ENCODE measurements around the gene KBTBD12. TPM values are rescaled to one million over a fixed set of nuclear protein-coding genes. Genes with fewer than 3 reads are reported as not detected.

Gene KBTBD12
- total and polyA plus RNA-seq, 9 donors = 7.9 to 18.2 (median 13.9) TPM

DNA sequence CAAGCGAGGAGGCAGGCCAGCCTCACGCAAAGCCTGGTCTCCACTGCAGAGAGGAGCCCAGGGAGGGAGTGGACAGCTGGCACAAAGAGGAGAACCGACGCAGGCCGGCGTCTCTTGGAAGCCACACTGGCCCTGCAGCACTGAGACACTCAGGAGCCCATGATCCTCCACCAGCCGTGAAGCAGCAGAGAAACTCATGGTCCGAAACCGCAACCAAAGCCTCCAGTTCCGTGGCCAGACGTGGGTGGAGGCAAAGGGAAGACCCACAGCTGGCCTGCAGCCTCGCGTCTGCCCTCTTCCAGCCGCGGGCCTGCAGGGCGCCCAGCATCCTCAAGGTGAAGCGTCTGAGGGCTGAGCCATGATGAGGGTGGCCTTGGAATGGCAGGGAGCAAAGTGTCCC lies 75.0 kb downstream of the KBTBD12 start:
- Histone ChIP-seq H3K36me3 (ENCODE audit: control insufficient read depth, insufficient read depth, low read length) (no peaks in the 10 kb centered on the region), H3K27ac (ENCODE audit: low read length) (no peak overlapping the region), H3K9me3 (replicated peaks; ENCODE audit: control insufficient read depth, low read depth, low read length) (no peaks in the 10 kb centered on the region), H3K4me1 (ENCODE audit: control insufficient read depth, insufficient read depth, low read length) (peaks cover 13% of the 10 kb centered on the region), H3K4me3 (ENCODE audit: low read length) (no peak overlapping the region), H3K27me3 (ENCODE audit: control insufficient read depth, insufficient read depth, low read length) (no peaks in the 10 kb centered on the region)
- 88% methylated on average over 17 of the region's 17 CpGs for WGBS (ENCODE audit: insufficient coverage)
- no peak for DNase-seq

DNA sequence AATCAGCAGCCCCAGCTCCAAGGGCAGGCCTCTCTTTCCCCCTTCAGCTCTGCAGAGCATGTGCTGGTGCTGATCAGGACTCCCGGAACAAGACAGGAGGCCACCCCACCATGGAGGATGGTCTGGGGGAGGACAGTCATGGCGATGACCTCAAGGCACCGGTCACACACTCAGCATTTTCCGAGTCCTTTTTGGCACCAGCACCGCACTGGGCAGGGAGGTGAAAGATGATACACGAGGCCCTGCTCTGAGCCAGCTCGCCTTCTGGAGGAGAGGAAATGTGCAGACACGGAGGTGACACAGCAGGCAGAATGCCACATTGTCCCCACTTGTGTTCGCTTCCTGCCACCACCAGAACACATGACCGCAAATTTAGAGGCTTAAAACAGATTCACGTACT lies 75.4 kb downstream of the KBTBD12 start:
- Histone ChIP-seq H3K9me3 (replicated peaks; ENCODE audit: control insufficient read depth, low read depth, low read length) (no peaks in the 10 kb centered on the region), H3K4me1 (ENCODE audit: control insufficient read depth, insufficient read depth, low read length) (peaks cover 13% of the 10 kb centered on the region), H3K27me3 (ENCODE audit: control insufficient read depth, insufficient read depth, low read length) (no peaks in the 10 kb centered on the region), H3K4me3 (ENCODE audit: low read length) (no peak overlapping the region), H3K36me3 (ENCODE audit: control insufficient read depth, insufficient read depth, low read length) (no peaks in the 10 kb centered on the region), H3K27ac (ENCODE audit: low read length) (no peak overlapping the region)
- DNase-seq = no peak
- WGBS (ENCODE audit: insufficient coverage) = 62% methylated on average over 8 of the region's 11 CpGs

DNA sequence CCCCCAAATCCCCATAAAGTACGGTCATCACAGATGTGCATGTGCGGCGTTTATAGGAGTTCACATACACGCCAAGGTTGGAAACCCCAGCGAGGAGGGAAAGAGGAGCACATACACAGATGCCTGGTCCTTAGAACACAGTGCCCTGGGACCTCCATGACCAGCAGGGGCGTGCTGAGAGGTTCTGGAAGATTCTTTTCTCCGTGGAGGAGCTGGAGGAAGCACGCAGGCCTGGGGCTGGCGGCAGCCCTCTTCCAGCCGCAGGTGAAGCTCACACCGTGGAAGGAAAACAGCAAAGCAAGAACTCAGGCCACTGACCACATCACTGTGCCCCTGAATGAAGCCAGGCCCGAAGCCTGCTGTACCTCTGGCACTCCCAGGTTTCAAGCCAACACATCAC lies 76.2 kb downstream of the KBTBD12 start:
- Histone ChIP-seq H3K27ac (ENCODE audit: low read length) (no peak overlapping the region), H3K4me3 (ENCODE audit: low read length) (no peak overlapping the region), H3K36me3 (ENCODE audit: control insufficient read depth, insufficient read depth, low read length) (no peaks in the 10 kb centered on the region), H3K4me1 (ENCODE audit: control insufficient read depth, insufficient read depth, low read length) (peaks cover 13% of the 10 kb centered on the region), H3K27me3 (ENCODE audit: control insufficient read depth, insufficient read depth, low read length) (no peaks in the 10 kb centered on the region), H3K9me3 (replicated peaks; ENCODE audit: control insufficient read depth, low read depth, low read length) (no peaks in the 10 kb centered on the region)
- WGBS (ENCODE audit: insufficient coverage) = 80% methylated on average over 7 of the region's 12 CpGs
- DNase-seq = no peak

DNA sequence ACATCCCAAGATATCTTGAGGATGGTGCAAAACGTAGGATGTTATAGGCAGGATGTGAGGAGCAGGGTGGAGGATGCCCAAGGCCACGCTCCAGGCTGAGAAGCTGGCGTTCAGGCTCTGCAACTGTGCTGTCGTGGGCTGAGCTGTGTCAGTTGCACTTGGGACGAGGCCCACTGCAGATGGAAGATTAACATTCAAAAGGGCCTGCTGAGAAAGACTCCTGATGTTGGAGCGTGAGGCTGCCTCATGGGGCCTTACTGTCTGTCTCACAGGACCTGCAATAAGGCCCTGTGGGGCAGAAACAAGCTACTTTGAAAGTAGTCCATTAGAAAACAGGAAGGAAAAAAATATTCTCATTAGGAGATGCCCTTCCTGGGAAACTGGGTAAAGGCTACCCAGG lies 76.6 kb downstream of the KBTBD12 start:
- 73% methylated on average over 6 of the region's 6 CpGs for WGBS (ENCODE audit: insufficient coverage)
- Histone ChIP-seq H3K27ac (ENCODE audit: low read length) (no peak overlapping the region), H3K27me3 (ENCODE audit: control insufficient read depth, insufficient read depth, low read length) (no peaks in the 10 kb centered on the region), H3K36me3 (ENCODE audit: control insufficient read depth, insufficient read depth, low read length) (no peaks in the 10 kb centered on the region), H3K9me3 (replicated peaks; ENCODE audit: control insufficient read depth, low read depth, low read length) (no peaks in the 10 kb centered on the region), H3K4me1 (ENCODE audit: control insufficient read depth, insufficient read depth, low read length) (peaks cover 12% of the 10 kb centered on the region), H3K4me3 (ENCODE audit: low read length) (no peak overlapping the region)
- no peak for DNase-seq

DNA sequence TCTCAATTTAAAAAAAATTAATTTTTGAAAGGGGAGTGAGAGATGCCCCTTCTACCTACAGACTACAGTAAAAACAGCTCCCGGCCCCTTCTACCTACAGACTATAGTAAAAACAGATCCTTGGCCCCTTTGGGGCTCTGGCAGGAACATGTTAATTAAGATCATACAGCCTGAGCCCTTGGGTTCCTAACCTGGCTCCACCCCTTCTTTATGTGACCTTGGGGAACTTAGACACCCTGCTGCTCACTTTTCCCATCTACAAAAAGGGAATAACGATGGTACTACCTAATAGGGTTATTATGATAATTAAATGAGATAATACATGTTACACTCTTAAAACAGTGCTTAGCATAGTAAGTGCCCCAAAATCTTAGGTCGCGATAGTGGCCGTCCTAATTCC lies 77.1 kb downstream of the KBTBD12 start:
- Histone ChIP-seq H3K4me3 (ENCODE audit: low read length) (no peak overlapping the region), H3K27me3 (ENCODE audit: control insufficient read depth, insufficient read depth, low read length) (no peaks in the 10 kb centered on the region), H3K4me1 (ENCODE audit: control insufficient read depth, insufficient read depth, low read length) (peaks cover 9% of the 10 kb centered on the region), H3K9me3 (replicated peaks; ENCODE audit: control insufficient read depth, low read depth, low read length) (no peaks in the 10 kb centered on the region), H3K36me3 (ENCODE audit: control insufficient read depth, insufficient read depth, low read length) (no peaks in the 10 kb centered on the region), H3K27ac (ENCODE audit: low read length) (no peak overlapping the region)
- no peak for DNase-seq
- no CpG with 5 or more reads among the region's 5 CpGs for WGBS (ENCODE audit: insufficient coverage)

DNA sequence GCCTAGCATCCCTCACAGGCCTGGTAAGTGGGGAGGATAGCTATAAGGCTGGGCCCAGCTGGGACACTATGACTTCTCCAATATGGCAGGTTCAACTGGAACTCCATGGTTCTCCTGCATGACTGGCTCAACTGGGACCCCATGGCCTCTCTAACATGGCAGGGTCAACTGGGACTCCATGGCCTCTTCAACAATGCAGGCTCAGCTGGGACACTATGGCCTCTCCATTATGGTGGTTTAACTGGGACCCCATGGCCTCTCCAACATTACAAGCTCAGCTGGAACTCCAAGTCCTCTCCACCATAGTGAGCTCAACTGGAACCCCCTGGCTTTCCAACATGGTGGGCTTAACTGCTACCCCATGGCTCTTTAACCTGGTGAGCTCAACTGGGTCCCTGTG lies 79.0 kb downstream of the KBTBD12 start:
- Histone ChIP-seq H3K9me3 (replicated peaks; ENCODE audit: control insufficient read depth, low read depth, low read length) (no peaks in the 10 kb centered on the region), H3K4me1 (ENCODE audit: control insufficient read depth, insufficient read depth, low read length) (peaks cover 22% of the 10 kb centered on the region), H3K27ac (ENCODE audit: low read length) (no peak overlapping the region), H3K36me3 (ENCODE audit: control insufficient read depth, insufficient read depth, low read length) (no peaks in the 10 kb centered on the region), H3K4me3 (ENCODE audit: low read length) (no peak overlapping the region), H3K27me3 (ENCODE audit: control insufficient read depth, insufficient read depth, low read length) (no peaks in the 10 kb centered on the region)
- no peak for DNase-seq

DNA sequence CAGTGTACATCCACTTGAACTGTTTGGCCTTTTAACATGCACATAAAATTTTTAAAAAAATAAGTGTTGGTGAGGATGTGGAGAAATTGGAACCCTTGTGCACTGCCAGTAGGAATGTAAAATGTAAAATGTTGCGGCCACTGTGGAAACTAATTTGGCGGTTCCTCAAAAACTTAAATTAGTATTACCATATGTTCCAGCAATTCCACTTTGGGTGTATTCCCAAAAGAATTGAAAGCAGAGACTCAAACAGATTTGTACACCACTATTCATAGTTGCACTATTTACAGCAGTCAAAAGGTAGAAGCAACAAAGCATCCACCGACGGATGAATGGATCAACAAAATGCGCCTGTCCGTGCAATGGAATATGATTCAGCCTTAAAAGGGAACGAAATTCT lies 82.0 kb downstream of the KBTBD12 start:
- 73% methylated on average over 2 of the region's 7 CpGs for WGBS (ENCODE audit: insufficient coverage)
- H3K4me1 ChIP-seq (ENCODE audit: control insufficient read depth, insufficient read depth, low read length) = peaks cover 13% of the 10 kb centered on the region
- no peaks in the 10 kb centered on the region for H3K36me3 ChIP-seq (ENCODE audit: control insufficient read depth, insufficient read depth, low read length)
- no peak overlapping the region for H3K27ac ChIP-seq (ENCODE audit: low read length)
- no peak overlapping the region for H3K4me3 ChIP-seq (ENCODE audit: low read length)
- no peaks in the 10 kb centered on the region for H3K9me3 ChIP-seq (replicated peaks; ENCODE audit: control insufficient read depth, low read depth, low read length)
- no peaks in the 10 kb centered on the region for H3K27me3 ChIP-seq (ENCODE audit: control insufficient read depth, insufficient read depth, low read length)
- DNase-seq = no peak

DNA sequence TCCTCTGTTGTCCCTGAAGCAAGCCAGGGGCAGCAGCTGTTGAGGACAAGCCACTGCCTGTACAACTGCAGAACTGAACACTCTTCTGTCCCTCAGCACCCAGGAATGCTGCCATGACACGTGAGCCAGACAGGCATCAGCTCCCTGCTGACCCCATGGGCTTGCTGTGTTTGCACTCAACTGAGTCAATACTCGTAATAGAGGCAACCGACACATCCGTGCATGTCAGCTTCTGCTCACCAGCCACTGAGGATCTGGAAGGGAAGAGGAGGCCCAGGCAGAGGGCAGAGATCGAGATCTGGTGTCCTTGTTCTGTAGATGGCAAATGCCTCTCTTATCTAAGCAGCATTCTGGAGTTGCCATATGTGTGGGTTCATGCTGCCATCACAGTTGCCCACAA lies 82.9 kb downstream of the KBTBD12 start:
- WGBS (ENCODE audit: insufficient coverage) = 71% methylated on average over 5 of the region's 5 CpGs
- DNase-seq = peak; percentile 47
- H3K9me3 ChIP-seq (replicated peaks; ENCODE audit: control insufficient read depth, low read depth, low read length) = no peaks in the 10 kb centered on the region
- no peak overlapping the region for H3K27ac ChIP-seq (ENCODE audit: low read length)
- H3K36me3 ChIP-seq (ENCODE audit: control insufficient read depth, insufficient read depth, low read length) = no peaks in the 10 kb centered on the region
- H3K4me3 ChIP-seq (ENCODE audit: low read length) = no peak overlapping the region
- peaks cover 13% of the 10 kb centered on the region for H3K4me1 ChIP-seq (ENCODE audit: control insufficient read depth, insufficient read depth, low read length)
- no peaks in the 10 kb centered on the region for H3K27me3 ChIP-seq (ENCODE audit: control insufficient read depth, insufficient read depth, low read length)

DNA sequence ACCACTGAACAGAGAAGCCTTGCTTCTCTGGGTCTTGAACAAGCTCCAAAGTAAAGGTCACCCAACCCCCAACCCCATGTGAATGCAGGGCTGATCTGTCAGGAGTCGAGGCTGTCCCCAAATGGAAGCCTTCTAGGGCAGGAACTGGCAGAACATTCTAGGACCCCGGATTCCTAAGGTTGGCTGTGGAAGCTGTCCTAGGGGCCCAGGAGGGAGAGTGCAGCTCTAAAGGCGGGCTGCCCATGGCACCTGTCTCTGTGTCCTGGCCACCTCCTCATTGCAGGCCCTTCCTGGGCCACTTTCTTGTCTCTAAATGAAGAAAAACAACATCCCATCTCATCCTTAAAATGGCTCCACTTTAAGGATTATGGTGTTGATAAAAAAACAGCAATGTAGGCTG lies 83.6 kb downstream of the KBTBD12 start:
- Histone ChIP-seq H3K36me3 (ENCODE audit: control insufficient read depth, insufficient read depth, low read length) (no peaks in the 10 kb centered on the region), H3K27me3 (ENCODE audit: control insufficient read depth, insufficient read depth, low read length) (no peaks in the 10 kb centered on the region), H3K27ac (ENCODE audit: low read length) (no peak overlapping the region), H3K4me1 (ENCODE audit: control insufficient read depth, insufficient read depth, low read length) (peaks cover 13% of the 10 kb centered on the region), H3K9me3 (replicated peaks; ENCODE audit: control insufficient read depth, low read depth, low read length) (no peaks in the 10 kb centered on the region), H3K4me3 (ENCODE audit: low read length) (no peak overlapping the region)
- WGBS (ENCODE audit: insufficient coverage) = 70% methylated on average over 2 of the region's 3 CpGs
- no peak for DNase-seq

DNA sequence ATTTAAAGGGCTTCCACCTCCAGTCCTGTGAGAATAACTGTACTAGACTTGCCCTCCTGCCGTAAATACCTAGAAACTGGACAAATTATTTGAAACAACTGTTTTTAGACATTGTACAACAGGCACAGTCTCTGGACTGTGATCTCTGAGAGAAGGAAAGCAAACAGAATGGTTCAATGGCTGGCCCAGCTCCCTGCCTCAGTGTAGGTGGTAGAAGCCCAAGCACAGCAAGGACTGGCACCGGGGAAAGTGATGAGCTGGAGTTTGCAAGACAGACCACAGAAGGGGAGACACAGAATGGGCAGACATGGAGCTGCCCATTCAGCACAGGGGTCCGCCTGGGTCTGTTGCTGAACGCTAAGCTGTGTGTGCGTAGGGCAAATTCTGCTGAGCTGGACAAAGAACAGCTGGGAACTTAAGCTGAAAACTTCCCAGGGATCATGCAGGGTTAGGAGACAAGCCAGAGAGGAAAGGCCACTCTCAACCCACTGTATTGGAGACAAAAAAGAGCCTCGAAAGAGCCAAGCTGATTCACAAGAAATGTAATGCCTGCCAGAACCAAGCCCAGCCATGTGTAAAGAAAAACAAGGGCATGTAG lies 84.6 kb downstream of the KBTBD12 start:
- Histone ChIP-seq H3K36me3 (ENCODE audit: control insufficient read depth, insufficient read depth, low read length) (no peaks in the 10 kb centered on the region), H3K4me1 (ENCODE audit: control insufficient read depth, insufficient read depth, low read length) (peaks cover 13% of the 10 kb centered on the region), H3K27ac (ENCODE audit: low read length) (no peak overlapping the region), H3K27me3 (ENCODE audit: control insufficient read depth, insufficient read depth, low read length) (no peaks in the 10 kb centered on the region), H3K4me3 (ENCODE audit: low read length) (no peak overlapping the region), H3K9me3 (replicated peaks; ENCODE audit: control insufficient read depth, low read depth, low read length) (no peaks in the 10 kb centered on the region)
- 82% methylated on average over 6 of the region's 6 CpGs for WGBS (ENCODE audit: insufficient coverage)
- DNase-seq = no peak

DNA sequence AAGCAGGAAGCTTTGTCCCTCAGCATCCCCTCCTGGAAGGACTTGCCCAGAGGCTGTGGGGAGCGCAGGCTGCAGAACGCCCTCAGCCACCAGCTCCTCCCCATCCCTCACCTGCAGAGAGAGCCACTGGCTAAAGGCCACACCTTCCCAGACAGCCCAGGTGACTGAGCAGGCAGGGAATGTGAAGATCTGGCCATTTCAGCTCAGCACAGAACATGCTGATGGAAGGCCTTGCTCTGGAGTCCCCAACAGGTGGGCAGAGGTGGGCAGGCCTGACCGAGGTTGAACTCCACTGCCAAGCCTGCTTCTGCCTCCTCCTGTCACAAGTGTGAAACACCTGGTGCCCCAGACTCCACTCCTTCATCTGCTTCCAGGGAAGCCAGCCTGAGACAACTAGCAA lies 86.5 kb downstream of the KBTBD12 start:
- peaks cover 7% of the 10 kb centered on the region for H3K27me3 ChIP-seq (ENCODE audit: control insufficient read depth, insufficient read depth, low read length)
- no peaks in the 10 kb centered on the region for H3K36me3 ChIP-seq (ENCODE audit: control insufficient read depth, insufficient read depth, low read length)
- WGBS (ENCODE audit: insufficient coverage) = 75% methylated on average over 2 of the region's 3 CpGs
- peaks cover 16% of the 10 kb centered on the region for H3K4me1 ChIP-seq (ENCODE audit: control insufficient read depth, insufficient read depth, low read length)
- H3K4me3 ChIP-seq (ENCODE audit: low read length) = no peak overlapping the region
- H3K9me3 ChIP-seq (replicated peaks; ENCODE audit: control insufficient read depth, low read depth, low read length) = no peaks in the 10 kb centered on the region
- no peak overlapping the region for H3K27ac ChIP-seq (ENCODE audit: low read length)
- DNase-seq = no peak

Measured in muscle of leg (tissue), 11 donors.